Panc1 (cell line): ENCODE results near the gene CCR9.

Experiments
- POLR2AphosphoS5 ChIP-seq: IDR thresholded peaks from 2 replicates; pipeline ENCODE4 v1.6.1; 2012; ENCODE audit warnings: mild to moderate bottlenecking, low read depth, low read length, moderate library complexity
- REST ChIP-seq, 2 experiments: IDR thresholded peaks; 2 replicates each; pipeline ENCODE4 v1.6.1; 2011 to 2012; ENCODE audit warnings: low read depth in 2 of 2, control low read depth in 1 of 2, low read length in 1 of 2, mild to moderate bottlenecking in 1 of 2, moderate library complexity in 1 of 2; ENCODE audit not compliant: insufficient read depth in 1 of 2
- TF ChIP-seq, protein P1 (sequence below): fragments of 450-650 bp; IDR thresholded peaks from 2 replicates; pipeline ENCODE4 v1.5.1; 2017; ENCODE audit warnings: mild to moderate bottlenecking

DNA sequence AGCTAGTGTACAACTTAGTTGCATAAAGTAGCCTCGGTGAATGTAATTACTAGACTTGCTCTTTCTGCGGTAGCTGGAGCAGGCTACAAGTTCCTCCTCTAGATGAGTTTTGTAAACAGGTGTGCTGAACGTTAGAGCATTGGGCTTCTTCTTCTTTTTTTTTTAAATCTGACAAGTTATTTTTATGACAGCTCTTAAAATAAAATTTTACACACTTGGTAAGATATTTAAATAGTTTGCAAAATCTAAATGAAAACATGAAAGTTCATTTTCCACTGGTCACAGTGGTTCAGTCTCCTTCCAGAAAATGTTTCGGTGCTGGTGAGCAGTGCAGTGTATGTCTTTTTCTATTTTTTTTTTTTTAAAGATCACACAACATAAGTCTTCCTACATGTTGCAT lies 3.0 kb downstream of the CCR9 start:
- TF ChIP-seq, protein P1, sequence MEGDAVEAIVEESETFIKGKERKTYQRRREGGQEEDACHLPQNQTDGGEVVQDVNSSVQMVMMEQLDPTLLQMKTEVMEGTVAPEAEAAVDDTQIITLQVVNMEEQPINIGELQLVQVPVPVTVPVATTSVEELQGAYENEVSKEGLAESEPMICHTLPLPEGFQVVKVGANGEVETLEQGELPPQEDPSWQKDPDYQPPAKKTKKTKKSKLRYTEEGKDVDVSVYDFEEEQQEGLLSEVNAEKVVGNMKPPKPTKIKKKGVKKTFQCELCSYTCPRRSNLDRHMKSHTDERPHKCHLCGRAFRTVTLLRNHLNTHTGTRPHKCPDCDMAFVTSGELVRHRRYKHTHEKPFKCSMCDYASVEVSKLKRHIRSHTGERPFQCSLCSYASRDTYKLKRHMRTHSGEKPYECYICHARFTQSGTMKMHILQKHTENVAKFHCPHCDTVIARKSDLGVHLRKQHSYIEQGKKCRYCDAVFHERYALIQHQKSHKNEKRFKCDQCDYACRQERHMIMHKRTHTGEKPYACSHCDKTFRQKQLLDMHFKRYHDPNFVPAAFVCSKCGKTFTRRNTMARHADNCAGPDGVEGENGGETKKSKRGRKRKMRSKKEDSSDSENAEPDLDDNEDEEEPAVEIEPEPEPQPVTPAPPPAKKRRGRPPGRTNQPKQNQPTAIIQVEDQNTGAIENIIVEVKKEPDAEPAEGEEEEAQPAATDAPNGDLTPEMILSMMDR, result no peak
- TF ChIP-seq POLR2AphosphoS5 (no peak), REST (IDR thresholded peaks at IDR 0.05; ENCODE audit: insufficient read depth in 1 of 2, low read depth in 2 of 2, low read length in 1 of 2) (no peak)
